Activated CD8-positive, alpha-beta memory T cell treated with anti-CD3 and anti-CD28 coated beads, Interleukin-2, amount 50 U/mL, for 48 hours (primary cell): Measurements from ENCODE around the gene CCDC126.
"Not testable (repeated sequence)": the region's sequence is repeated elsewhere in the genome, so short reads cannot be mapped to it uniquely, and the experiment has no call there.

Source experiments
- DNase-seq: peaks from one replicate; pipeline ENCODE4 v3.0.0-alpha.2; 2020

Gene CCDC126, protein sequence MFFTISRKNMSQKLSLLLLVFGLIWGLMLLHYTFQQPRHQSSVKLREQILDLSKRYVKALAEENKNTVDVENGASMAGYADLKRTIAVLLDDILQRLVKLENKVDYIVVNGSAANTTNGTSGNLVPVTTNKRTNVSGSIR

DNA sequence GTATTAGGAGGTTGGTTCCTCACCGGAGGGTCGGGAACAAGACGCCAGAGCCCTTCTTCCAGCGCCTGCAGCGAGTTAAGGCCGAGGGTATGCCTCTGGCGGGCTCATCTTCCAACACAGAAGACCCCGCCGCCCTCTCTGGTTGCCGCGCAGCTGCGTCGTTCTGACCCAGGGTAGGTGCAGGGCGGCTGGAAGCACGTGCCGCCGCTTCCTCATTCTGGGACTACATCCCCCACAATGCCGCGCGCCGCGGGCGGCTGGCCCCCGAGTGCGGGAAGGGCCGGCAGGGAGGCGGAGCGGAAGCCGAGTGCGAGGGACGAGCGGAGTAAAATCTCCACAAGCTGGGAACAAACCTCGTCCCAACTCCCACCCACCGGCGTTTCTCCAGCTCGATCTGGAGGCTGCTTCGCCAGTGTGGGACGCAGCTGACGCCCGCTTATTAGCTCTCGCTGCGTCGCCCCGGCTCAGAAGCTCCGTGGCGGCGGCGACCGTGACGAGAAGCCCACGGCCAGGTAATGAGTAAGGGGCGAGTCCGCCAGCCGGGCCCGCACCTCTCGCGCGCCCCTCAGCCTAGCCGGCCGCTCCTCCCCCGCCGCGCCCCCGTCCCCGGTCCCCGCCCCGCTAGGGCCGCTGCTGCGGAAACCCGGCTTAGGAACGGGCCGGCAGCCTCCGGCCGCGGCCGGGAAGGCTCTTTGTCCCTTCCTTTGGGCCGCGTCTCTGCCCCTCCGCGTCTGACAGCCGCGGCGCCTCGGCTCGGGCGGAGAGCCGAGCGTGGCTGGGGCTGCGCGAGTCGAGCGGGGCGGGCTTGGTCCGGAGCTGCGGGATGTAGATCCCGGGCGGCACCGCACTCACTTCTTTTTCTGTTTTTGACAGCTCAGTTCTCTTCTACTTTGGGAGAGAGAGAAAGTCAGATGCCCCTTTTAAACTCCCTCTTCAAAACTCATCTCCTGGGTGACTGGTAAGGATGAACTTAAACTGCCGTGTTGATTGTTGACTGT is at the start of gene CCDC126:
CCDC126 (plus strand) TSS at position 289 of the 998 bp plus-strand sequence. CDS start 13,934 bp downstream, outside the sequence.
- peak; percentile 92 for DNase-seq

DNA sequence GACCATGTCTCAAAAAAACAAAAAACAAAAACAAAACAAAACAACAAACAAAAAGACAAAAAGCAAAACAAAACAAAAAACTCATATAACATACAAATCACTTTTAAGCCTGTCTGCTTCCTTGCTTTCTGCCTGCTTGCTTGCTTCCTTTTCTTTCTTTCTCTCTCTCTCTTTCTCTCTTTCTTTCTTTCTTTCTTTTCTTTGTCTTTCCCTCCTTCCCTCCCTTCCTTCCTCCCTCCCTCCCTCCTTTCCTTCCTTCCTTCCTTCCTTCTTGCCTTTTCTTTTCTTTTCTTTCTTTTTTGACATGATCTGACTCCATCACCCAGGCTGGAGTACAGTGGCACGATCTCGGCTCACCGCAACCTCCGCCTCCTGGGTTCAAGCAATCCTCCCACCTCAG is 49.5 kb upstream of the CCDC126 start:
- DNase-seq: no peak

GRCh38 chr7:23558303-23558702 is 38.9 kb upstream of the CCDC126 start:
- DNase-seq: no peak

GRCh38 chr7:23570592-23571200 is 26.5 kb upstream of the CCDC126 start:
- peak; percentile 75 for DNase-seq

DNA sequence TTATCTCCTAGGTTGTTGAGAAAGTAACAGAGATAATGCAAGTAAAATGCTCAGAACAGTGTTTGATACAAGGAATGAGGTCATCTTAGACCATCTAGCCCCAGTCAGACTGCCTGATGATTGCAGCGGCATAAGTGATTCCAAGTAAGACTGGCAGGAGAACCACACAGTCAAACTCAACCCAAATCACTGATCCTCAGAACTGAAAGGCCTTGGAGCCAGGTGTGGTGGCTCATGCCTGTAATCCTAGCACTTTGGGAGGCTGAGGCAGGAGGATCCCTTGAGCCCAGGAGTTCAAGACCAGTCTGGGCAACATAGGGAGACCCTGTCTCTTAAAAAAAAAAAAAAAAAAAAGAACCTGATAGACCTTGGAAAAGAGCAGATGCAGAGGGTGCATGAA is 15.2 kb upstream of the CCDC126 start:
- DNase-seq: not testable (repeated sequence)

DNA sequence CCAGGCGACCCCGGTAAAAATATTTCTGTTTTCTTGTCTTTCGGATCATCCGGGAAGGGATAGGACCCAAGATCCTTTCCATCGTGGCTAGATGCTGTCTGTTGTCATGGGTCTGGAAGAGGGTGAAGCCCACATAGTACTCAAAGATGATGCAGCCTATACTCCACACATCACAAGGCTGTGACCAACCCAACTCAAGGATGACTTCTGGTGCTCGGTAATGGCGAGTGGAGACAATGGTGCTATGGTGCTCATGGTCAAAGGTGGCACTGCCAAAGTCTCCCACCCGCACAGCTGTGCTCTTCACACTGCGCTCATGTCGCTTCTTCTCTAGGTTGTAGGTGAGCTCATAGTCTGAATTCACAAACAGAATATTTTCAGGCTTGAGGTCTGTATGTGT is 11.9 kb upstream of the CCDC126 start:
- not testable (repeated sequence) for DNase-seq

- no peak for DNase-seq
Observed at GRCh38 chr7:23586159-23586558, 11.0 kb upstream of the CCDC126 start.

- no peak for DNase-seq
Observed at GRCh38 chr7:23590529-23590928, 6.7 kb upstream of the CCDC126 start.

GRCh38 chr7:23593706-23594105 is 3.5 kb upstream of the CCDC126 start:
- no peak for DNase-seq

- DNase-seq: no peak
Observed at GRCh38 chr7:23594879-23595604, 2.1 kb upstream of the CCDC126 start.

GRCh38 chr7:23598296-23598695 is 1.1 kb downstream of the CCDC126 start:
- no peak for DNase-seq

- DNase-seq: no peak
Observed at GRCh38 chr7:23600236-23600635, 3.1 kb downstream of the CCDC126 start.

- DNase-seq: no peak
Observed at GRCh38 chr7:23603632-23604295, 6.6 kb downstream of the CCDC126 start.

- no peak for DNase-seq
Observed at GRCh38 chr7:23604296-23604640, 7.1 kb downstream of the CCDC126 start.

- DNase-seq: no peak
Observed at GRCh38 chr7:23607130-23607529, 9.9 kb downstream of the CCDC126 start.

DNA sequence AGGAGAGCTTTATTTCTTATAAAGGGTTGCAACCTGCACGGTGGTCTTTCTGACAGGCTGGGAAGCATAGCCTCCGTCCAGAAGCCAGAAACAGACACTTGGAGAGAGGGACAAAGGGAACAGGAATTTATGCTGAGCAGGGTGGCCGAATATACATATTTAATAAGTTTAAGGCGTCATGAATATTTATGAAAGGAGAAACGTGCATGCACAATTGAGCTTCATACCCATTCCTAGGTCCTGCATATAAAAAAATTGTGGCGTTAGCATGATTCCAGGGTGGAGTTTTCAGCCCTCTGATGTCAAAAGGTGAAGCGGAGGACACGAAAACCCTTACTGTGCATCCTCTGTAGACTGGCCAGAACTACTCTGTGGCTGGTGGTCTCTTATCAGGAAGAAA is 10.7 kb downstream of the CCDC126 start:
- no peak for DNase-seq

- DNase-seq: no peak
Observed at GRCh38 chr7:23615331-23615730, 18.1 kb downstream of the CCDC126 start.

GRCh38 chr7:23616593-23616992 is 19.4 kb downstream of the CCDC126 start:
- no peak for DNase-seq

DNA sequence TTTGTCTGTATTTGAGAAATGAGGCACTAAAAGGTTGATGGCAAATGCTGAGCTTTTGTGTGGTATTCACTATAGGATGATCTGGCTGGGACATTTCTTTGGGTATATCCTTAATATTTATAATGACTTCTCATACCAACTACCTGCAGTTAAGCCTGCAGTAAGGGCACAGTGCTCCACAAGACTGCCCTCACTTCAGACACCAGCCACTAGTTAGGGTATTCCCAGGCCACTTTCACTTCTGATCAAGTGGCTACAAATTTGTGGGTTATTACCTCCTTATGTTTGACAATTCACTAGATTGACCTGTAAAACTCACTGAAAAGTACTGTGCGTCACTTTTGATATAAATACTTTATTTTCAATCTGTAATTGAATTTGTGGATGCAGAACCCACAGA is 20.3 kb downstream of the CCDC126 start:
- DNase-seq: no peak

DNA sequence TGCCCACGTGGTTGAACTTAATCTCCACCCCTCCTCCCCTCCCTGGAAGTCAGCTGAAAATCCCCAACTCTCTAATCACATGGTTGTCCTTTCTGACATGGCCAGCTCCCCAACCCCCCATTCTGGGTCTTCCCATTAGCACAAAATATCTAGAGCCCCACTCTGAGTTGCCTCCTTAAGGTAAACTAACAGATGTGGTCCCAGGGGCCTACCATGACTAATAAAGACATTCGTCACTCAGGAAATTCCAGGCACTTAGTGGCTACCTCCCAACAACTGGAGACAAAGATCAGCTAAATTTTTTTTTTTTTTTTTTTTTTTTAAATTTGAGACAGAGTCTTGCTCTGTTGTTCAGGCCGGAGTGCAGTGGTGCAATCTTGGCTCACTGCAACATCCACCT is 21.1 kb downstream of the CCDC126 start:
- DNase-seq: no peak

GRCh38 chr7:23619141-23619540 is 22.0 kb downstream of the CCDC126 start:
- no peak for DNase-seq

- no peak for DNase-seq
Observed at GRCh38 chr7:23622506-23622925, 25.3 kb downstream of the CCDC126 start.

DNA sequence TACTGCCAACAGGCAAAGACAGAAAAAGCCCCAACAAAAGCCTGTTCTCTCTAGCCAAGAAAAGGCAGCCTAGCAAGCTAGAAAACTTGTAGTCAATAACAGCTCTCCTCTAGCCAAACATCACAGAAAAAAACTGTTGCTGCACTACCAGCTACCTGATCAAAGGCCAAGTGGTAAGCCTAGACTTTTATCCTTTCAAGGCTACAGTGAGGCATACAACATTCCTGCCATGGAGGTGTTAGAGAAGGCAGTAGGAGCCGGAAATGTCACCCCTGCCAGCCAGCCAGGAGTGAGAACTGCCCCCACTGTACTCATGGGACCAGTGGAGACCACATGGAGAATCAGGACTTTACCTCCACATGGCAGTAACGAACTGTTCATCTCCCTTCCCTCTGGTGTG is 31.2 kb downstream of the CCDC126 start:
- no peak for DNase-seq
